ENCODE measurements around the gene RPEL1.

RPEL1 gene

DNA sequence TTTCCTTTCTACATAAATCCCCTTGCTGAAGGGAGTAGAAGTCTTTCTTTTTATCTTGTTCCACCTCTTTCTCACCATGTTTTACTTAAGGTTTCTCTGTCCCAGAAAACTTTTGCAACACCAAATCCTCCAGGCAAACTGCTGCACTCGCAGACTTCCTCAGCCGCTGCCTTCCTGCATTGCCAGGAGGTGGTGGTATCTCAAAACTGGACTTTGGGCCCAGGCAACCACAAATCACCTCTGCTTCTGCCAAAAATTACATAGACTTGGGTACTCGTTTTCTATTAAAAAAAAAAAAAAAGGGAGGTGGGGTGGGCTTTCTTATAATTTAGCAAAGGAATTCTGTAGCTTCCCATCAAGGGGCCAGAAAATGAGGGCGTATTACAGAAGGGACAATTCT is 45.9 kb downstream of the RPEL1 start:
- H3K9me3 ChIP-seq: no peaks in the 10 kb centered on the region
- no peak overlapping the region for H3K4me3 ChIP-seq
- no peak overlapping the region for H3K27ac ChIP-seq
- TF ChIP-seq, protein P1, sequence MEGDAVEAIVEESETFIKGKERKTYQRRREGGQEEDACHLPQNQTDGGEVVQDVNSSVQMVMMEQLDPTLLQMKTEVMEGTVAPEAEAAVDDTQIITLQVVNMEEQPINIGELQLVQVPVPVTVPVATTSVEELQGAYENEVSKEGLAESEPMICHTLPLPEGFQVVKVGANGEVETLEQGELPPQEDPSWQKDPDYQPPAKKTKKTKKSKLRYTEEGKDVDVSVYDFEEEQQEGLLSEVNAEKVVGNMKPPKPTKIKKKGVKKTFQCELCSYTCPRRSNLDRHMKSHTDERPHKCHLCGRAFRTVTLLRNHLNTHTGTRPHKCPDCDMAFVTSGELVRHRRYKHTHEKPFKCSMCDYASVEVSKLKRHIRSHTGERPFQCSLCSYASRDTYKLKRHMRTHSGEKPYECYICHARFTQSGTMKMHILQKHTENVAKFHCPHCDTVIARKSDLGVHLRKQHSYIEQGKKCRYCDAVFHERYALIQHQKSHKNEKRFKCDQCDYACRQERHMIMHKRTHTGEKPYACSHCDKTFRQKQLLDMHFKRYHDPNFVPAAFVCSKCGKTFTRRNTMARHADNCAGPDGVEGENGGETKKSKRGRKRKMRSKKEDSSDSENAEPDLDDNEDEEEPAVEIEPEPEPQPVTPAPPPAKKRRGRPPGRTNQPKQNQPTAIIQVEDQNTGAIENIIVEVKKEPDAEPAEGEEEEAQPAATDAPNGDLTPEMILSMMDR (IDR thresholded peaks at IDR 0.05): no peak
- H3K4me1 ChIP-seq: no peaks in the 10 kb centered on the region
- H3K36me3 ChIP-seq: no peaks in the 10 kb centered on the region
- DNase-seq: no peak
- peaks cover 0 to 11% of the 10 kb centered on the region in 2 donors for H3K27me3 ChIP-seq
- intact Hi-C loops (cut with DNase I; ENCODE audit: low total_unique reads): no loop called here

DNA sequence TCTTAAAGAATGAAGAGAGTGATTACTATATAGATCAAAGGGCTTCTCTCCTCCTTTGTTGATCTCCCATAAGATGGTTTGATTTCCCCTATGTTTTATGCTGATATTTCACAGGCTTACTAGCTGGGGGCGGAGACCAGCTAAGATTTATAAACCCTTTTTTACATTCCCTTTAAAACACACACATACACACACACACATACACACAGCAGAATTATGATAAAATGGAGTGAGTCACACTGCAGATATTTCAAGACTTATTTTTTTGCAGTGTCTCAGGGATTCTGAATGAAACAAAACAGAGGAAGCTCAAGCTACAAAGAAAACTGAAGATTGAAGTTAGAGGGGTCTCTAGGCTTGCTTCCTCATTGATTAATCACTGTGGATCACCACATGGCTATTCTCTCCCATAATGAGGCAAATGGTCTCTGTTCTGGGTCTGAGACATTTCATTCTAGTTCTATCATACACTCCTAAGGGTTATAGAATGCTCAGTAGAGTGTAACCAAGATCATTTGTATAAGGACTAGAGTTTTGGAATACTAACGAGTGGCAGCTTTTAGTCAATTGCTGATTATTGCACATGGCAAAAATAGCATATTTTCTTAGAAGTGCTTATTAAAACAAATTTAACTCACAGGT is 49.8 kb downstream of the RPEL1 start:
- Histone ChIP-seq H3K4me1 (no peaks in the 10 kb centered on the region), H3K27ac (no peak overlapping the region), H3K36me3 (peaks cover 0 to 2% (median 0%) of the 10 kb centered on the region in 3 donors), H3K4me3 (no peak overlapping the region), H3K9me3 (no peaks in the 10 kb centered on the region), H3K27me3 (no peaks in the 10 kb centered on the region)
- intact Hi-C loops (cut with DNase I; ENCODE audit: low total_unique reads): no loop called here
- TF ChIP-seq, protein P1 (IDR thresholded peaks at IDR 0.05): no peak
- DNase-seq: no peak
